ENCODE data around the gene ODF2.

DNA sequence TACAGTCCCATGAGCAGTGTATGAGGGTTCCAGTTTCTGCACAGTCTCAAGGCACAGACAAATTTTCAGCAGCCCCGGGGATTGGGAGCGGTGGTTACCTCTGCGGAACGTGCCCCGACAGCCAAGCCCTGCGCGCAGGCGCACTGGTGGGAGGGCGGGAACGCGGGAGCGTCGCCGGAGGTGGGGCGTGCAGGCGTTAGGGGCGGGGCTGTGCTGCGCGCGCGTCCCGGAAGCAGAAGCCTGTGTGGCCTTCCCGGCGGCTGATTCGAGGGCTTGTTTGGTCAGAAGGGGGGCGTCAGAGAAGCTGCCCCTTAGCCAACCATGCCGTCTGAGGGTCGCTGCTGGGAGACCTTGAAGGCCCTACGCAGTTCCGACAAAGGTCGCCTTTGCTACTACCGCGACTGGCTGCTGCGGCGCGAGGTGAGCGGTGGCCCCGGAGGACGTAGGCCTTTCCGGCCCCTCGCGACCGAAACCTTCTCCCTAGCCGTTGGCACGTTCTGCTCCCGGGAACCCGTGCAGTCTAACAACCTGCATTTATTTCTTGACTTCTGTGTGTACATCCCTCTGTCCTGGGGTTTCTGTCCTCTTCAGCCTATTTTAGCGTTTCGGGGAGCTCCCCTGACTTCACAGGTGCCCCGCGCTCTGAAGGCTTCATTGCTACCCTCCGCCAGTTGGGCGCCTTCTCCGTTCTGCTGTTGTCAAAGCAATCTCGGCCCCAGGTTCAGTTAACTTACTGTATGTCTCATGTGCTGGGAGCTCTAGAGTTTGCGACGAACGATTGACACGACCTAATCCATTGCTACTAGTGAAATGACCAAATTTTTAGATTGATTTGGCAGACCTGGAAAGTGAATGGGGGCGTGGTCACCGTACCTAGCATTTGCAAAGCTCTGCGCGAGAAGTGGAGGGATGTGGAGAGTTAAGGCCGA, 48.9 kb downstream of the ODF2 start, which contains the start of gene GLE1:
- TF ChIP-seq NFRKB (IDR thresholded peaks at IDR 0.05) (no peak), BHLHE40 (IDR thresholded peaks at IDR 0.05; ENCODE audit: borderline replicate concordance) (no peak), FOXA1 (IDR thresholded peaks at IDR 0.05) (no peak), ZNF384 (IDR thresholded peaks at IDR 0.05) (no peak), ELF4 (IDR thresholded peaks at IDR 0.05) (peak; percentile 52; the same call in 1 of the 2 replicates), FOXM1 (IDR thresholded peaks at IDR 0.05; ENCODE audit: borderline replicate concordance) (no peak), L3MBTL2 (conservative IDR thresholded peaks at IDR 0.05) (peak; percentile 75), LEF1 (IDR thresholded peaks at IDR 0.05; ENCODE audit: borderline replicate concordance) (no peak), ARNT (IDR thresholded peaks at IDR 0.05) (no peak), TARDBP (IDR thresholded peaks at IDR 0.05) (no peak)
- TF ChIP-seq, protein P1, sequence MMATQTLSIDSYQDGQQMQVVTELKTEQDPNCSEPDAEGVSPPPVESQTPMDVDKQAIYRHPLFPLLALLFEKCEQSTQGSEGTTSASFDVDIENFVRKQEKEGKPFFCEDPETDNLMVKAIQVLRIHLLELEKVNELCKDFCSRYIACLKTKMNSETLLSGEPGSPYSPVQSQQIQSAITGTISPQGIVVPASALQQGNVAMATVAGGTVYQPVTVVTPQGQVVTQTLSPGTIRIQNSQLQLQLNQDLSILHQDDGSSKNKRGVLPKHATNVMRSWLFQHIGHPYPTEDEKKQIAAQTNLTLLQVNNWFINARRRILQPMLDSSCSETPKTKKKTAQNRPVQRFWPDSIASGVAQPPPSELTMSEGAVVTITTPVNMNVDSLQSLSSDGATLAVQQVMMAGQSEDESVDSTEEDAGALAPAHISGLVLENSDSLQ (IDR thresholded peaks at IDR 0.05): no peak
